Heart right ventricle (tissue), 16 donors: ENCODE data around the gene LHPP. TPM values are rescaled to one million over a fixed set of nuclear protein-coding genes. Genes with fewer than 3 reads are reported as not detected.

ENCODE experiments used
- ATAC-seq, 8 donors: fragments of 200-7000 bp; cut with Tn5 transposase; one replicate each; pipeline ENCODE4 v1.9.1; 2020; ENCODE audit warnings: mild to moderate bottlenecking in 8 of 8, moderate library complexity in 8 of 8, moderate number of reproducible peaks in 1 of 8
- DNase-seq, 2 donors: peaks; one replicate each; pipeline ENCODE4 v3.0.0-alpha.2; 2020
- H3K27ac ChIP-seq, 10 donors: fragments of 200-600 bp; sonication (generic) in 2 of 10; one replicate each; pipeline versions ENCODE4 v1.5.0 to v1.8.0; 2020 to 2022; ENCODE audit warnings: mild to moderate bottlenecking in 3 of 10
- H3K27me3 ChIP-seq, 7 donors: fragments of 200-600 bp; one replicate each; pipeline ENCODE4 v1.8.0; 2021 to 2022; ENCODE audit warnings: mild to moderate bottlenecking in 2 of 7
- H3K36me3 ChIP-seq, 9 donors: fragments of 200-600 bp; sonication (generic) in 1 of 9; one replicate each; pipeline versions ENCODE4 v1.5.0 to v1.8.0; 2020 to 2022; ENCODE audit warnings: mild to moderate bottlenecking in 2 of 9
- H3K4me1 ChIP-seq, 9 donors: fragments of 200-600 bp; sonication (generic) in 1 of 9; one replicate each; pipeline versions ENCODE4 v1.5.0 to v1.8.0; 2020 to 2022; ENCODE audit warnings: mild to moderate bottlenecking in 4 of 9
- H3K4me3 ChIP-seq, 10 donors: fragments of 200-600 bp; sonication (generic) in 2 of 10; one replicate each; pipeline versions ENCODE4 v1.5.0 to v1.8.0; 2020 to 2022; ENCODE audit warnings: mild to moderate bottlenecking in 7 of 10, moderate library complexity in 2 of 10
- H3K9me3 ChIP-seq, 11 donors: fragments of 200-600 bp in 10 of 11; sonication (generic) in 2 of 11; one replicate each; pipeline versions ENCODE4 v1.5.0 to v1.8.0; 2013 to 2022; ENCODE audit warnings: mild to moderate bottlenecking in 2 of 11, control low read depth in 1 of 11, moderate library complexity in 1 of 11
- WGBS, 2 donors: extraction: QIAGEN DNeasy Blood & Tissue Kit; methylation state at CpG; one replicate each; pipeline ENCODE4 v1.1.7; 2013; ENCODE audit warnings: inconsistent platforms in 1 of 2; 5-methylcytosine and 5-hydroxymethylcytosine counted together
- intact Hi-C, 10 donors: fragments of 100-400 bp; cut with DNase I; formaldehyde crosslinking; loops; one replicate each; pipeline versions ENCODE4 v1.11.1 to v1.14.2; 2022
- polyA plus RNA-seq, 2 donors: library from polyadenylated mRNA; stranded (reverse); fragments of 200-250 nt; gene quantifications; one replicate each; pipeline ENCODE4 v1.2.3, GENCODE V29; 2013
- total RNA-seq, 10 donors: library from RNA; stranded (reverse); fragmentation: NEBNext Ultra II Directional in 3 of 10; extraction: Animal tissue kit (Norgen Biotek cat#: 25700) in 3 of 10; gene quantifications; one replicate each; pipeline versions ENCODE4 v1.2.1 to v1.2.4, GENCODE V29; 2021 to 2023
- TF ChIP-seq, protein P1 (sequence below), 9 donors: fragments of 200-600 bp; sonication (generic) in 2 of 9; IDR thresholded peaks; one replicate each; pipeline versions ENCODE4 v1.5.0 to v1.8.0; 2021 to 2022; ENCODE audit warnings: antibody characterized with exemption in 9 of 9, mild to moderate bottlenecking in 5 of 9, moderate library complexity in 1 of 9
- donor health status: Arrhythmogenic right ventricular cardiomyopathy.
- donor health status: ischemic (EF 13 %, LVEDD 7.1; RV severe dilation, severe dysfunction).
- donor health status: healthy with polysubstance abuse.
- donor health status: DM: no; HTN: yes; CAD: no.
- donor health status: DM: no; HTN: no; CAD: no.
- donor health status: ischemic (EF 25% LVEDD 6.9; RV normal size, moderate dysfunction).
- donor health status: ischemic (EF 25% LVEDD 5.7; RV mildly dilated, moderate dysfunction).
- donor health status: healthy.
- donor health status: DM: yes; HTN: yes; CAD: no.
- donor health status: Ischemic cardiomyopathy.
- donor health status: ischemic (EF 35%, LVEDD 5.7; RV mildly dilated, moderate dysfunction).
- donor health status: nonischemic (EF 11% LVEDD 7.7; RV severe dilation, severe dysfunction).
- donor health status: DM: yes; HTN: yes; CAD: no.
- donor health status: PGD.
- donor health status: ischemic (EF 29% LVEDD 5.4; RV normal size, mild dysfunction).
- donor health status: nonischemic (EF 23%, LVEDD 6.1; RV moderate dilation, normal function).

Gene LHPP
- total and polyA plus RNA-seq, 12 donors, result 4.2 to 20.5 (median 11.7) TPM

DNA sequence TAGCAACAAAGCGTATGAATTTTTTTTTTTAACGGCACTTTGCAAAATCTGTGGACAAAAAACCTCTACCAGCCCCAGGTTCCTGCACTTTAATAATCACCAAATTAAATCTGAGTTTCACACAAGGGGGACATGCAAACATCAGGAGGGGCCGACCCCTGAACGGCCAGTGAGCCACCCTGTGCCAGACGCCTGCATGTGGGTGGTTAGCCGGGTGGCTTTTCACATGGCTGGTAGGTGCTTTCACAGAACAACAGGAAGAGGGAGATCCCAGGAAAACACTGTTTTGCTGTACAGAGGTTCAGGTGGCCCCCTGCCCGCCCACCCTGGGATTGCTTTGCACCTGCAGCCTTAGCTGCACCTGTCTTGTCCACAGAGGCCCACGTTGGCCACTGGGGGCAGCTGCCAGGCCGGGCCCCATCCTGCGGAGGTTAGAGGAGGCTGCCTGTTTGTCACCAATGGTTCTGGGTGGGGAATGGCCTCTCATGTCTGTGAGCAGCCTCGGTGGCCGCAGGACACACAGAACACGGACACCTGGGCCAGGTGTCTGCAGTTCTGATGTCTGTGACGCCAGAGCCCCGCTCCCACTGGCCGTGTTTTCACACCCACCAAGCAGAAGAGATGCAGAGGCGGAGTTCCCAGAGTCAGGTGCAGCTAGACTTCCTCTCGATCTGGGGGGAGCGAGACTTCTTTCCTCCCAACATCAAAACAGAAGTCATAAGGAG lies 174.8 kb downstream of the LHPP start:
- TF ChIP-seq, protein P1, sequence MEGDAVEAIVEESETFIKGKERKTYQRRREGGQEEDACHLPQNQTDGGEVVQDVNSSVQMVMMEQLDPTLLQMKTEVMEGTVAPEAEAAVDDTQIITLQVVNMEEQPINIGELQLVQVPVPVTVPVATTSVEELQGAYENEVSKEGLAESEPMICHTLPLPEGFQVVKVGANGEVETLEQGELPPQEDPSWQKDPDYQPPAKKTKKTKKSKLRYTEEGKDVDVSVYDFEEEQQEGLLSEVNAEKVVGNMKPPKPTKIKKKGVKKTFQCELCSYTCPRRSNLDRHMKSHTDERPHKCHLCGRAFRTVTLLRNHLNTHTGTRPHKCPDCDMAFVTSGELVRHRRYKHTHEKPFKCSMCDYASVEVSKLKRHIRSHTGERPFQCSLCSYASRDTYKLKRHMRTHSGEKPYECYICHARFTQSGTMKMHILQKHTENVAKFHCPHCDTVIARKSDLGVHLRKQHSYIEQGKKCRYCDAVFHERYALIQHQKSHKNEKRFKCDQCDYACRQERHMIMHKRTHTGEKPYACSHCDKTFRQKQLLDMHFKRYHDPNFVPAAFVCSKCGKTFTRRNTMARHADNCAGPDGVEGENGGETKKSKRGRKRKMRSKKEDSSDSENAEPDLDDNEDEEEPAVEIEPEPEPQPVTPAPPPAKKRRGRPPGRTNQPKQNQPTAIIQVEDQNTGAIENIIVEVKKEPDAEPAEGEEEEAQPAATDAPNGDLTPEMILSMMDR (IDR thresholded peaks at IDR 0.05), result peak in 1 of 9 donors; percentile 13
- Histone ChIP-seq H3K4me1 (peaks cover 14 to 75% (median 66%) of the 10 kb centered on the region in 9 donors), H3K4me3 (no peak overlapping the region), H3K27me3 (no peaks in the 10 kb centered on the region), H3K36me3 (peaks cover 0 to 7% (median 0%) of the 10 kb centered on the region in 9 donors), H3K9me3 (peaks cover 0 to 7% (median 0%) of the 10 kb centered on the region in 11 donors), H3K27ac (peak overlapping the region in 4 of 10 donors; percentile 7 to 41 (median 18))
- intact Hi-C loops, result no loop called here
- 86 to 87% methylated on average over 19 of the region's 19 CpGs for WGBS, 2 donors
- DNase-seq, result peak in 1 of 2 donors; percentile 11
- no peak for ATAC-seq

DNA sequence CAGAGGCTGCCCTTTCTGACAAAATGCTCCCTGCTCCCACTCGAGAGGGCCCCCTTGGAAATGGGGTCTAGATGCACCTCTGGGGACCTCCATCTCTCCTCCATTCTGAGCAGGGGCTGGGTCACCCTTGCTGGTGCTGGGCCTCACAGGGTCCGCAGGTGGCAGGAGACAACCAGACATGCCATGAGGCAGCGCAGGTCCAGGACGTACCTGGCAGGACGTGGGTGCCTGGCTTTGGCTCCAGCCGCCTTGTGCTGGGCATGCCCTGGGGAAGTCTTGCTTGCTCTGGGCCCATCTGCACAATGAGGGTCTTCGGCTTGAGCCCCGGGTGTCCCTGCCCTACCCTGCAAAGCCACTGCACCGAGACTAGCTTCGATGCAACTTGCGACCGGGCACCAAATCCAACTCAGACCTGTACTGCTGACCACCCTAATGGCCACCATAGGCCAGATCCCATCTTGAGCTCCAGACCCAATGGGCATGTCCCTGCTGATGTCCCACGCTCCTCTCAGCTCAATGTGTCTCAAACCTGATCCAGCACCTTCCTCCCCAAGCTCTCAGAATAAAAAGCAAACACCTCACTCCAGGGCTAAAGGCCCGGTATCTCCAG lies 175.6 kb downstream of the LHPP start:
- TF ChIP-seq, protein P1 (IDR thresholded peaks at IDR 0.05), result no peak
- Histone ChIP-seq H3K27me3 (no peaks in the 10 kb centered on the region), H3K9me3 (peaks cover 0 to 7% (median 0%) of the 10 kb centered on the region in 11 donors), H3K27ac (peak overlapping the region in 2 of 10 donors; percentile 14 to 23), H3K36me3 (peaks cover 0 to 7% (median 0%) of the 10 kb centered on the region in 9 donors), H3K4me3 (no peak overlapping the region), H3K4me1 (peaks cover 13 to 75% (median 66%) of the 10 kb centered on the region in 9 donors)
- no peak for ATAC-seq
- DNase-seq, result peak in 1 of 2 donors; percentile 14
- intact Hi-C loops, result no loop called here
- WGBS, 2 donors, result 95% methylated on average over 14 of the region's 14 CpGs

DNA sequence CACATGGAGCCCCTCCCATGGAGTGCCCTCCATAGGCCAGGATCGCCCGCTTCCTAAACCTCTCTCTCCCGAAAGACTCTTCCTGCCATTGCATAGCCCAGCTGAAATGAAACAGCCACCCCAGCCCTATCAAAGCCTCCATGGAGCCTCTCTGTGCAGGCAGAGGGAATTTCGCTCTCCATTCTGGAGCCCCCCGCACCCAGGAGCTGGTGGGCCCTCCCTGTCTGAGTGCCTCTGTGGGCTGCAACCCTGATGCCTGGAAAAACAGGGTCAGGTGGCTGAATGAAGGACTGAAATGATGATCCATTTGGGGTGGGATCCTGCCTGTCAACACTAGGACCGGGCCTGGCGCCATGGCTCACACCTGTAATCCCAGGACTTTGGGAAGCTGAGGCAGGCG lies 176.1 kb downstream of the LHPP start:
- H3K27ac ChIP-seq, result peak overlapping the region in 1 of 10 donors; percentile 54
- intact Hi-C loops, result no loop called here
- peak in 1 of 2 donors; percentile 5 for DNase-seq
- peaks cover 0 to 9% (median 0%) of the 10 kb centered on the region in 9 donors for H3K36me3 ChIP-seq
- TF ChIP-seq, protein P1 (IDR thresholded peaks at IDR 0.05), result no peak
- peaks cover 17 to 75% (median 66%) of the 10 kb centered on the region in 9 donors for H3K4me1 ChIP-seq
- no peaks in the 10 kb centered on the region for H3K27me3 ChIP-seq
- peaks cover 0 to 7% (median 0%) of the 10 kb centered on the region in 11 donors for H3K9me3 ChIP-seq
- WGBS, 2 donors, result 97 to 98% methylated on average over 8 of the region's 8 CpGs
- no peak overlapping the region for H3K4me3 ChIP-seq
- ATAC-seq, result no peak

DNA sequence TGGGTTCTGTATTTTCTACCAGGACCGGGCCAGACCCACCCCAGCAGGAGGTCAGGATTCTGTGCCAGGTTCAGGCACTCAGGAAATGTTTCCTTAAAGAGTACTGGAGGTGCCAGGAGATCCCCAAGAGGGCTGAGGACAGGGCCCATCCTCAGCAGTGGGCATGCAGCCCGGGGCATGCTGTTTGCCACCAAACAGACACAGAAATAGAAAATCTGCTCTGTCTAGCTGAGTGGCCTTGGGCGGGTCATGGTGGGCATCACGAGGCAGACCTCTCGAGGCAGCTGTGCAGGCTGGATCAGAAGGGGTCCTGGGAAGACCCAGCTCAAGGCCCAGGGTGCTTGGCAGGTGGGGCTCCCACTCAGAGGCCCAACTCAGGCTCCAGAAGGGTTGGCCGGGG lies 177.6 kb downstream of the LHPP start:
- intact Hi-C loops, result no loop called here
- Histone ChIP-seq H3K27ac (peak overlapping the region in 7 of 10 donors; percentile 1 to 89 (median 53)), H3K4me1 (peaks cover 28 to 87% (median 77%) of the 10 kb centered on the region in 9 donors), H3K36me3 (peaks cover 0 to 9% (median 0%) of the 10 kb centered on the region in 9 donors), H3K4me3 (no peak overlapping the region), H3K9me3 (peaks cover 0 to 4% (median 0%) of the 10 kb centered on the region in 11 donors), H3K27me3 (no peaks in the 10 kb centered on the region)
- WGBS, 2 donors, result 60 to 70% methylated on average over 6 of the region's 6 CpGs
- DNase-seq, result peak in 1 of 2 donors; percentile 45
- TF ChIP-seq, protein P1 (IDR thresholded peaks at IDR 0.05), result no peak
- ATAC-seq, result peak in 1 of 8 donors; percentile 15
